ENCODE data around the gene URAD.

The URAD gene

GRCh38 chr13:27928805-27929753 lies 59.4 kb downstream of the URAD start:
- Histone ChIP-seq H3K4me2 (ENCODE audit: low read depth, low read length) (no peak overlapping the region), H3K9me2 (replicated peaks; ENCODE audit: insufficient read depth, low read length) (no peaks in the 10 kb centered on the region), H3K79me2 (ENCODE audit: low read length) (no peaks in the 10 kb centered on the region), H3K36me3 (replicated peaks; ENCODE audit: insufficient read depth, low read length) (no peaks in the 10 kb centered on the region), H4K20me1 (ENCODE audit: insufficient read depth, low read length) (no peaks in the 10 kb centered on the region), H3K4me1 (ENCODE audit: low read length) (no peaks in the 10 kb centered on the region), H3F3A (ENCODE audit: insufficient read depth, low read length) (no peaks in the 10 kb centered on the region), H3K27me3 (replicated peaks; ENCODE audit: insufficient read depth, low read length) (peaks cover 9% of the 10 kb centered on the region; the same call in 1 of the 2 replicates), H3K9me3 (replicated peaks; ENCODE audit: insufficient read depth, low read length) (no peaks in the 10 kb centered on the region), H3K9ac (ENCODE audit: low read length) (no peak overlapping the region), H2AFZ (ENCODE audit: low read length) (no peak overlapping the region), H3K27ac (ENCODE audit: low read length) (no peak overlapping the region), H3K4me3 (ENCODE audit: low read length) (no peak overlapping the region)
- TF ChIP-seq CTCF (IDR thresholded peaks at IDR 0.05; ENCODE audit: low read length) (no peak), EZH2phosphoT487 (IDR thresholded peaks at IDR 0.05; ENCODE audit: low read length) (no peak), EZH2 (optimal IDR thresholded peaks at IDR 0.05; ENCODE audit: low read depth, low read length) (no peak)
- no peak for DNase-seq

GRCh38 chr13:27928353-27928804 lies 60.1 kb downstream of the URAD start:
- Histone ChIP-seq H3K79me2 (ENCODE audit: low read length) (no peaks in the 10 kb centered on the region), H3F3A (ENCODE audit: insufficient read depth, low read length) (no peaks in the 10 kb centered on the region), H3K9me3 (replicated peaks; ENCODE audit: insufficient read depth, low read length) (no peaks in the 10 kb centered on the region), H3K36me3 (replicated peaks; ENCODE audit: insufficient read depth, low read length) (no peaks in the 10 kb centered on the region), H3K9me2 (replicated peaks; ENCODE audit: insufficient read depth, low read length) (no peaks in the 10 kb centered on the region), H3K9ac (ENCODE audit: low read length) (no peak overlapping the region), H3K4me3 (ENCODE audit: low read length) (no peak overlapping the region), H3K27ac (ENCODE audit: low read length) (no peak overlapping the region), H2AFZ (ENCODE audit: low read length) (no peak overlapping the region), H3K4me2 (ENCODE audit: low read depth, low read length) (no peak overlapping the region), H3K4me1 (ENCODE audit: low read length) (no peaks in the 10 kb centered on the region), H3K27me3 (replicated peaks; ENCODE audit: insufficient read depth, low read length) (peaks cover 11% of the 10 kb centered on the region; the same call in 1 of the 2 replicates), H4K20me1 (ENCODE audit: insufficient read depth, low read length) (no peaks in the 10 kb centered on the region)
- no peak for DNase-seq
- TF ChIP-seq EZH2phosphoT487 (IDR thresholded peaks at IDR 0.05; ENCODE audit: low read length) (no peak), CTCF (IDR thresholded peaks at IDR 0.05; ENCODE audit: low read length) (no peak), EZH2 (optimal IDR thresholded peaks at IDR 0.05; ENCODE audit: low read depth, low read length) (no peak)
